IMR-90 (cell line): ENCODE results near the gene NR5A2. TPM values are rescaled to one million over a fixed set of nuclear protein-coding genes. Genes with fewer than 3 reads are reported as not detected.

Source experiments
- ATAC-seq: fragments of 200-7000 bp; cut with Tn5 transposase; 2 replicates; pipeline ENCODE4 v1.9.1; 2020; ENCODE audit warnings: low read depth, mild to moderate bottlenecking, moderate library complexity
- BruUV-seq: library from RNA; stranded (reverse); fragments of 400-500 nt; replicated peaks from 2 replicates; lab custom pipeline; 2021; lab: Mats Ljungman, UMichigan
- CTCF ChIA-PET: fragments of 300-600 bp; formaldehyde crosslinking; extraction: SDS; loops from one replicate; lab custom pipeline; 2021; ENCODE audit warnings: antibody characterized with exemption; lab: Yijun Ruan, JAX
- POLR2A ChIA-PET: fragments of 300-600 bp; sonication (Branson Sonifier 250); formaldehyde crosslinking; loops from one replicate; lab custom pipeline; 2022; ENCODE audit warnings: antibody characterized with exemption; ENCODE audit not compliant: unreplicated experiment; lab: Charles Lee
- DNase-seq: peaks from one replicate; pipeline ENCODE4 v3.0.0; 2013
- H2AFZ ChIP-seq: replicated peaks from 2 replicates; pipeline ENCODE3; 2013; ENCODE audit warnings: low read length, mild to moderate bottlenecking; ENCODE audit not compliant: poor library complexity
- H2AK5ac ChIP-seq: 2 replicates; pipeline ENCODE4 v1.6.1; 2013; ENCODE audit warnings: low read depth, low read length, inconsistent platforms
- H2AK9ac ChIP-seq: replicated peaks from 2 replicates; pipeline ENCODE3; 2013; ENCODE audit warnings: mild to moderate bottlenecking, low read depth, low read length, moderate library complexity; ENCODE audit not compliant: poor library complexity
- H2BK120ac ChIP-seq: 2 replicates; pipeline ENCODE4 v1.6.1; 2013; ENCODE audit warnings: low read depth, low read length, inconsistent platforms
- H2BK15ac ChIP-seq: 3 replicates; pipeline ENCODE4 v1.6.1; 2013; ENCODE audit warnings: low read depth, low read length, inconsistent platforms
- H2BK20ac ChIP-seq: 2 replicates; pipeline ENCODE4 v1.6.1; 2013; ENCODE audit warnings: low read depth, mild to moderate bottlenecking, inconsistent platforms, low read length, moderate library complexity
- H2BK5ac ChIP-seq: 2 replicates; pipeline ENCODE4 v1.6.1; 2013; ENCODE audit warnings: mild to moderate bottlenecking, low read depth, low read length, inconsistent platforms; ENCODE audit not compliant: poor library complexity, severe bottlenecking
- H3K14ac ChIP-seq: replicated peaks from 2 replicates; pipeline ENCODE4 v1.6.1; 2013; ENCODE audit warnings: low read depth, low read length, inconsistent platforms
- H3K18ac ChIP-seq: 2 replicates; pipeline ENCODE4 v1.6.1; 2013; ENCODE audit warnings: low read depth, low read length, control low read depth
- H3K23ac ChIP-seq: 2 replicates; pipeline ENCODE4 v1.6.1; 2013; ENCODE audit warnings: low read depth, low read length, inconsistent platforms
- H3K27ac ChIP-seq: 2 replicates; pipeline ENCODE4 v1.5.1; 2013; ENCODE audit warnings: mild to moderate bottlenecking, control low read depth, low read length; ENCODE audit not compliant: insufficient read depth
- H3K27me3 ChIP-seq: 2 replicates; pipeline ENCODE4 v1.6.1; 2013; ENCODE audit warnings: low read length; ENCODE audit not compliant: control insufficient read depth, insufficient read depth
- H3K36me3 ChIP-seq: 2 replicates; pipeline ENCODE4 v1.6.1; 2013; ENCODE audit warnings: low read length, mixed read lengths; ENCODE audit not compliant: control insufficient read depth, insufficient read depth
- H3K4ac ChIP-seq: 2 replicates; pipeline ENCODE4 v1.6.1; 2013; ENCODE audit warnings: low read depth, low read length, inconsistent platforms
- H3K4me1 ChIP-seq: 2 replicates; pipeline ENCODE4 v1.6.1; 2013; ENCODE audit warnings: low read length, mixed read lengths; ENCODE audit not compliant: control insufficient read depth, insufficient read depth
- H3K4me2 ChIP-seq: 2 replicates; pipeline ENCODE4 v1.6.1; 2013; ENCODE audit warnings: low read depth, mild to moderate bottlenecking, control low read depth, low read length, moderate library complexity
- H3K4me3 ChIP-seq: 2 replicates; pipeline ENCODE4 v1.5.1; 2013; ENCODE audit warnings: low read depth, mild to moderate bottlenecking, control low read depth, low read length, moderate library complexity; ENCODE audit not compliant: insufficient read depth
- H3K56ac ChIP-seq: 2 replicates; pipeline ENCODE4 v1.6.1; 2013; ENCODE audit warnings: low read length, inconsistent platforms; ENCODE audit not compliant: insufficient read depth; ENCODE audit errors: extremely low read depth
- H3K79me1 ChIP-seq, 2 experiments: 2 replicates each; pipeline ENCODE4 v1.6.1; 2013; ENCODE audit warnings: low read length in 2 of 2, inconsistent platforms in 1 of 2, low read depth in 1 of 2
- H3K9ac ChIP-seq: 2 replicates; pipeline ENCODE4 v1.6.1; 2013; ENCODE audit warnings: low read depth, low read length, control low read depth
- H3K9me1 ChIP-seq: 2 replicates; pipeline ENCODE4 v1.6.1; 2013; ENCODE audit warnings: low read length, inconsistent platforms; ENCODE audit not compliant: insufficient read depth
- H3K9me3 ChIP-seq: 2 replicates; pipeline ENCODE4 v1.6.1; 2013; ENCODE audit warnings: low read length; ENCODE audit not compliant: control insufficient read depth, insufficient read depth
- H4K20me1 ChIP-seq: 2 replicates; pipeline ENCODE4 v1.6.1; 2013; ENCODE audit warnings: low read length, inconsistent platforms; ENCODE audit not compliant: insufficient read depth
- H4K5ac ChIP-seq: 2 replicates; pipeline ENCODE4 v1.6.1; 2013; ENCODE audit warnings: mild to moderate bottlenecking, low read depth, low read length, control low read depth
- H4K8ac ChIP-seq, 2 experiments: 2 replicates each; pipeline ENCODE4 v1.6.1; 2013; ENCODE audit warnings: low read depth in 2 of 2, low read length in 2 of 2, control low read depth in 1 of 2, inconsistent platforms in 1 of 2
- H4K91ac ChIP-seq: 2 replicates; pipeline ENCODE4 v1.6.1; 2013; ENCODE audit warnings: low read depth, low read length, inconsistent platforms; ENCODE audit not compliant: insufficient read depth
- CHD1 ChIP-seq: IDR thresholded peaks from 2 replicates; pipeline ENCODE4 v1.6.1; 2012; ENCODE audit warnings: low read depth, low read length, improper control_type of control experiment
- FOS ChIP-seq: fragments of 150-350 bp; IDR thresholded peaks from 2 replicates; pipeline ENCODE4 v1.6.1; 2016; ENCODE audit warnings: low read depth, low read length
- MAFK ChIP-seq: IDR thresholded peaks from 2 replicates; pipeline ENCODE4 v1.6.1; 2012; ENCODE audit warnings: low read depth, low read length, improper control_type of control experiment
- MAZ ChIP-seq: IDR thresholded peaks from 2 replicates; pipeline ENCODE4 v1.6.1; 2012; ENCODE audit warnings: low read depth, mild to moderate bottlenecking, low read length, improper control_type of control experiment, moderate library complexity, borderline replicate concordance
- POLR2A ChIP-seq: IDR thresholded peaks from 2 replicates; pipeline ENCODE4 v1.6.1; 2012; ENCODE audit warnings: mild to moderate bottlenecking, low read depth, low read length
- RAD21 ChIP-seq: IDR thresholded peaks from 2 replicates; pipeline ENCODE4 v1.6.1; 2012; ENCODE audit warnings: low read length, improper control_type of control experiment
- RFX5 ChIP-seq: IDR thresholded peaks from 2 replicates; pipeline ENCODE4 v1.8.0; 2012; ENCODE audit warnings: low read depth, mild to moderate bottlenecking, low read length, moderate library complexity
- WGBS, 2 experiments: methylation state at CpG; one replicate each; pipeline versions ENCODE4 v1.1.5 to v1.1.7; 2013; ENCODE audit warnings: missing lambda C conversion rate in 2 of 2; ENCODE audit not compliant: insufficient read length in 1 of 2; ENCODE audit errors: extremely low coverage in 2 of 2; 5-methylcytosine and 5-hydroxymethylcytosine counted together
- dilution Hi-C: fragments of 300-500 bp; cut with HindIII; formaldehyde crosslinking; loops from one replicate; pipeline ENCODE4 v1.14.3; 2018; ENCODE audit warnings: low sequenced_read_pairs; ENCODE audit not compliant: unreplicated experiment
- in situ Hi-C: fragments of 300-500 bp; cut with MboI; formaldehyde crosslinking; loops from 3 replicates; pipeline ENCODE4 v1.14.3; 2019; ENCODE audit warnings: low sequenced_read_pairs, inconsistent platforms, mixed read lengths
- intact Hi-C: fragments of 100-400 bp; cut with micrococcal nuclease; formaldehyde crosslinking; loops from 2 replicates; pipeline ENCODE4 v1.10.0; 2022
- polyA plus RNA-seq, 3 experiments: library from polyadenylated mRNA; depleted of rRNA; stranded (reverse); fragments of >200 nt; gene quantifications; 2 replicates each; pipeline ENCODE4 v1.2.3, GENCODE V29; 2012; ENCODE audit warnings: low replicate concordance in 1 of 3
- total RNA-seq: library from RNA; depleted of rRNA; stranded (reverse); fragments of >200 nt; gene quantifications from 2 replicates; pipeline ENCODE4 v1.2.3, GENCODE V29; 2012

NR5A2 gene
- total and polyA plus RNA-seq, 2 of the 4 experiments (the other 2 are of a cell fraction), result 0.03 to 0.18 TPM

DNA sequence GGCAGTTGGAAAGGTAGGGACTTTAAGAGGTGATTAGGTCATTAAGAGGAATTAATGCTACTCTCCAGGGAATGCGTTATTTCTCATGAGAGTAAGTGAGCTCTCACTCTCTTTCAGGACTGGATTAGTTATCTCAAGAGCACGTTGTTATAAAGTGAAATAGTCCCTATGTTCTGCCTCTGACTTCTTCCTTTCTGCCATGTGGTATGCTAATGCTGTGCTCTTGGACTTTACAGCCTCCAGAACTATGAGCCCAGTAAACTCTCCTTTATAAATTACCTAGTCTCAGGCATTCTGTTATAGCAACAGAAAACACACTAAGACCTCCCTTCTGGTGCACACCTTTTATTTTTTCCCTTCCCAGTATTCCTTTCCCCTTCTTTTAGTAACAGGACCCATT lies 187.8 kb downstream of the NR5A2 start:
- BruUV-seq, result no TSS peak
- no peaks in the 10 kb centered on the region for H4K20me1 ChIP-seq

More for the DNA sequence above, 187.8 kb downstream of the NR5A2 start:
- Histone ChIP-seq H2BK5ac (no peak overlapping the region), H3K23ac (no peak overlapping the region), H4K91ac (no peak overlapping the region), H3K4ac (no peak overlapping the region), H2AK9ac (no peak overlapping the region), H2BK15ac (no peak overlapping the region), H2AFZ (no peak overlapping the region), H3K4me1 (peaks cover 7% of the 10 kb centered on the region; the same call in 1 of the 2 replicates), H3K27ac (no peak overlapping the region), H2AK5ac (no peak overlapping the region), H3K79me1 (no peaks in the 10 kb centered on the region), H3K9me3 (no peaks in the 10 kb centered on the region), H3K9ac (no peak overlapping the region), H2BK120ac (no peak overlapping the region), H3K36me3 (no peaks in the 10 kb centered on the region), H3K14ac (no peak overlapping the region), H4K8ac (no peak overlapping the region), H3K4me3 (no peak overlapping the region), H3K4me2 (no peak overlapping the region), H2BK20ac (no peak overlapping the region), H3K18ac (no peak overlapping the region), H3K9me1 (peaks cover 3% of the 10 kb centered on the region; the same call in 1 of the 2 replicates), H3K27me3 (no peaks in the 10 kb centered on the region), H3K56ac (no peak overlapping the region), H4K5ac (no peak overlapping the region)
- TF ChIP-seq RFX5 (no peak), MAFK (no peak), RAD21 (no peak), MAZ (no peak), POLR2A (no peak), CHD1 (no peak), FOS (no peak)
- ChIA-PET CTCF (no interaction called here), POLR2A (no interaction called here)
- no peak for DNase-seq
- intact Hi-C loops (no loop called here), in situ Hi-C loops (no loop called here), dilution Hi-C loops (no loop called here)
- WGBS, 2 experiments, result no CpG with 5 or more reads among the region's 2 CpGs
- no peak for ATAC-seq
